Right lobe of liver (tissue), 4 donors: ENCODE data around the gene FGF8.

Experiments used
- POLR2A ChIP-seq: fragments of 450-650 bp; IDR thresholded peaks from one replicate; pipeline ENCODE4 v1.6.1; 2017; ENCODE audit warnings: antibody characterized with exemption, mild to moderate bottlenecking
- TF ChIP-seq, protein P1 (sequence below), 4 donors: fragments of 200-600 bp in 3 of 4; fragments of 450-650 bp in 1 of 4; IDR thresholded peaks; one replicate each; pipeline versions ENCODE4 v1.5.1 to v1.8.0; 2016 to 2022; ENCODE audit warnings: antibody characterized with exemption in 4 of 4, mild to moderate bottlenecking in 2 of 4
- donor health status: DM: no; HTN: no; CAD: no.
- donor health status: DM: no; HTN: no; CAD: no.
- donor health status: DM: no; HTN: yes; CAD: no.

DNA sequence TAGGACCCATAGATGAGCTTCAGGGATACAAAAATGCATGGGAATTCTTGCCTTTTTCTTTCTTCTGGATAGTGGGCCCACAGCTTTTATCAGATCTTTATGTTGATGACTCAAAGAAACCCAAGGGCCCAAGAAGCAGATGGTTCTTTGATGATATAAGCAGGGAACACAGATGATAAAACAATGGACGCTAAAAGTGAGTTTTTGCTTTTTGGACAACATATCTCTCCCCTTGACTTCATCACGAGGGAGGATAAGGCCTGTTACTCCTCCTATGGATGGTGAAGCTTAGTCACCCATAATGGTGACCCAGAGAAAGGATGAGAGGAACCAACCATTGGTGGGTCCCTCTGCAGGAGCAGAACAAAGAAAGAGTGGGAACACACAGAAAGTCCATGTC lies 48.8 kb upstream of the FGF8 start:
- TF ChIP-seq, protein P1, sequence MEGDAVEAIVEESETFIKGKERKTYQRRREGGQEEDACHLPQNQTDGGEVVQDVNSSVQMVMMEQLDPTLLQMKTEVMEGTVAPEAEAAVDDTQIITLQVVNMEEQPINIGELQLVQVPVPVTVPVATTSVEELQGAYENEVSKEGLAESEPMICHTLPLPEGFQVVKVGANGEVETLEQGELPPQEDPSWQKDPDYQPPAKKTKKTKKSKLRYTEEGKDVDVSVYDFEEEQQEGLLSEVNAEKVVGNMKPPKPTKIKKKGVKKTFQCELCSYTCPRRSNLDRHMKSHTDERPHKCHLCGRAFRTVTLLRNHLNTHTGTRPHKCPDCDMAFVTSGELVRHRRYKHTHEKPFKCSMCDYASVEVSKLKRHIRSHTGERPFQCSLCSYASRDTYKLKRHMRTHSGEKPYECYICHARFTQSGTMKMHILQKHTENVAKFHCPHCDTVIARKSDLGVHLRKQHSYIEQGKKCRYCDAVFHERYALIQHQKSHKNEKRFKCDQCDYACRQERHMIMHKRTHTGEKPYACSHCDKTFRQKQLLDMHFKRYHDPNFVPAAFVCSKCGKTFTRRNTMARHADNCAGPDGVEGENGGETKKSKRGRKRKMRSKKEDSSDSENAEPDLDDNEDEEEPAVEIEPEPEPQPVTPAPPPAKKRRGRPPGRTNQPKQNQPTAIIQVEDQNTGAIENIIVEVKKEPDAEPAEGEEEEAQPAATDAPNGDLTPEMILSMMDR (IDR thresholded peaks at IDR 0.05) = no peak
- TF ChIP-seq POLR2A = no peak
